Mononuclear cell (primary cell): Measurements from ENCODE around the gene TTC7B. TPM values are rescaled to one million over a fixed set of nuclear protein-coding genes. Genes with fewer than 3 reads are reported as not detected.

ENCODE experiments used
- H3K27me3 ChIP-seq: 2 replicates; pipeline ENCODE4 v1.6.0; 2011; ENCODE audit warnings: low read length, control low read depth; ENCODE audit not compliant: insufficient read depth
- H3K4me1 ChIP-seq: 2 replicates; pipeline ENCODE4 v1.5.1; 2011; ENCODE audit warnings: mild to moderate bottlenecking, low read length, control low read depth; ENCODE audit not compliant: insufficient read depth
- H3K4me3 ChIP-seq: 2 replicates; pipeline ENCODE4 v1.5.1; 2011; ENCODE audit warnings: mild to moderate bottlenecking, low read length, moderate library complexity
- H3K9me3 ChIP-seq: 2 replicates; pipeline ENCODE4 v1.5.1; 2011; ENCODE audit warnings: low read depth, mild to moderate bottlenecking, control low read depth, low read length
- total RNA-seq: library from RNA; depleted of rRNA; stranded (reverse); fragments of >200 nt; gene quantifications from one replicate; pipeline ENCODE4 v1.2.3, GENCODE V29; 2012

TTC7B gene
- total RNA-seq, 1 donor: 8.3 TPM

DNA sequence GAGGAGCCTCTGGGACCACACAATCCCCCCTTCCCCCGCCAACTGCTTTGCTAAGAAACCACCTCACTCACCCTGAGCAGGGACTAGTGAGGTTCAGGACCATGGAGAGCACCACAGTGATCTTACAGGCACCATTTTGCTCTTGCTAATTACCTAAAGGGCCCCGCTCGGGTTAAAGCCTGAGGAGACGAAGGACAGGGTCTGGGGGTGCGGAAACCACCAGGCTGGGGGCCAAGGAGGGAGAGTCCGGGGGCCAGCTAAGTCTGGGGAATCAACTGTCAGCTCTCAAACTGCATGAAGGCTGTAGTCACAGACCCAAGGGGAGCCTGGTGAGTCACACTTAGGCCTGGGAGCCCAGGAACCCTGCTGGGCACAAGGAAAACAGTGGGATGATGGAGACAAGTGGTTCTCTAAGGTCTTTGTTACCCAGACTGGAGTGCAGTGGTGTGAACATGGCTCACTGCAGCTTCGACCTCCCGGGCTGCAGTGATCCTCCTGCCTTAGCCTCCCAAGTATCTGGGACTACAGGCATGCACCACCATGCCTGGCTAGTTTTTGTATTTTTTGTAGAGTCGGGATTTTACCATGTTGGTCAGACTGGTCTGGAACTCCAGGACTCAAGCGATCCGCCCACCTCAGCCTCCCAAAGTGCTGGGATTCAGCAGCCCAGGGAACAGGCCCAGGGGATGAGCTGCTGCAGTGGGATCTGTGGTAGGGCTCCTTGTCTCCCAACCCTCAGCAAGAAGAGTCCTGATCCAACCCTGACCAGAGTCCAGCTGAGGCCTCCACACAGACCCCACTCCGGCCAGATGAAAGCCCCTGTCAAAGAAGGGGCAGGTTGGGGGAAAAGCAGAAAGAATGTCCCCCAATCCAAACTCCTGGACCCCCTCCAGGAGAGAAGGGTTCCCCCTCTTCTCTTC lies 320.6 kb downstream of the TTC7B start:
- no peaks in the 10 kb centered on the region for H3K27me3 ChIP-seq

DNA sequence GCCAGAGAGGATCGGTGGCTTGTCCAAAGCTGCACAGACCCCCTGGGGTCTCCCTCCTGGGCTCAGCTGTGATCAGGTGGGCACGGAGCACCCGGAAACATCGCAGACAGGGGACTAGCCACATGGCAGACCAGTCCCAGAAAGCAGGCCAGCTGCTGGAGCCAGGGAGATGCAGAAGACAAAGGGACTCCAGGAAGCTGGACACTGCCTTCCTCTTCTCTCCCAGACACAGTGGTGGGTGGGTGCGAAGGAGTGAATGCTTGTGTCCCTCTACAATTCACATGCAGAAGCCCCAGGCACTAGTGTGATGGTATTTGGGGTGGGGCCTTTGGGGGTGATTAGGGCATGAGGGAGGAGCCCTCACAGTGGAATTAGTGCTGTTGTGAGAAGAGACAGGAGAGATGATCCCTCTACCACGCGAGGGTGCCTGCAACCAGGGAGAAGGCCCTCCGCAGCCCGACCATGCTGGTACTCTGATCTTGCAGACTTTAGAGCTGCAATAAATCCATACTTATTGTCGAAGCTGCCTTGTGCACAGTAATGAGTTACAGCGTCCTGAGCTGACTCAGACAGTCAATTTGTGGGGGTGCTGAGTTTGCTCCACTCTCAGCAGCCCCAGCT lies 324.2 kb downstream of the TTC7B start:
- Histone ChIP-seq H3K4me3 (no peak overlapping the region), H3K27me3 (no peaks in the 10 kb centered on the region), H3K4me1 (no peaks in the 10 kb centered on the region), H3K9me3 (no peaks in the 10 kb centered on the region)

More for the DNA sequence above, 320.6 kb downstream of the TTC7B start:
- H3K9me3 ChIP-seq: no peaks in the 10 kb centered on the region
- peaks cover 2% of the 10 kb centered on the region for H3K4me1 ChIP-seq
- H3K4me3 ChIP-seq: no peak overlapping the region

DNA sequence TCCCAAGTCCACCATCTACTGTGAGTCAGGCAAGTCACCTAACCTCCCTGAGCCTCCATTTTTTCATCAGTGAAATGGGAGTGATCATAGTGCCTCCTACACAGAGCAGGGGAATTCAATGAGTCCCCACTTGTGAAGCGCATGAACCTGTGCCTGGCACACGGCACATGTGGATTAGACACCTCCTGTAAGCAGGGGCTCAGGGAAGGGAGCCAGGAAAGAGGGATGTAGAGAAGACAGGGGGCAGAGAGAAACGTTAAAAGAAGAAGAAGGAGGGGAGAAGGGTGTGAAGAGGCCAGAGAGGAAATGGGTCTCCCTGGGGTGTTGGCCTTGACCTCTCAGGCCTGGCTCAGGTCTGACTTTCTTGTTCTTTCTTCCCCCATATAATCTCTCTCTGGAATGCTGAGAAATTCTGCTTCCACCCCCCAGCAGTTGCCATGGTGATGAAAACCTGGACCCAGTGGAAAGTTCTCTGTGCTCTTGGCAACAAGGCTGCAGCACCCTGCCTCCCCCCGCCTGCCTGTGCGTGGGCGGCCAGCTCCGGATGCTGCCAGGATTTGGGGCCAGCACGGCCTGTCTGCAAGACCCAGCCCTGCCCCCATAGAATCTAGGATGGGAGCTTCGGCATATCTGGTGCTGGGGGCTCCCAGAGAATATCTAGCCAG lies 324.9 kb downstream of the TTC7B start:
- Histone ChIP-seq H3K9me3 (no peaks in the 10 kb centered on the region), H3K4me1 (no peaks in the 10 kb centered on the region), H3K27me3 (no peaks in the 10 kb centered on the region), H3K4me3 (no peak overlapping the region)

DNA sequence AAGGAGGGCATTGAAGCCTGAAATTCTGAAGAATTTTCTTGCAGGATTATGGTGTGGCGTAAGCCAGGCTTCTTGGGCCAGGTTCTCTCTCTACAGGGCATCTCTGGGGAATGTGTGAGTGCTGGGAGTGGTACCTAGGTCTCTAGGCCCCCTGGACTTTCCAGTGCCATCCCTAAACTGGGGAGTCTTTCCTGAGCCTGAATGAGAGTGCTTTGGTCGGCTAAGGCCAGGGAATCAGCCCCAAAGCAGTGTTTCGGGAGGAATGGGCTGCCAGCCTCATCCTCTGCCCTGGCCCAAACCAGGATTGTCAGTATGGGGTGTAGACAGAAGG lies 325.5 kb downstream of the TTC7B start:
- H3K27me3 ChIP-seq: no peaks in the 10 kb centered on the region
- H3K9me3 ChIP-seq: no peaks in the 10 kb centered on the region
- no peaks in the 10 kb centered on the region for H3K4me1 ChIP-seq
- no peak overlapping the region for H3K4me3 ChIP-seq

DNA sequence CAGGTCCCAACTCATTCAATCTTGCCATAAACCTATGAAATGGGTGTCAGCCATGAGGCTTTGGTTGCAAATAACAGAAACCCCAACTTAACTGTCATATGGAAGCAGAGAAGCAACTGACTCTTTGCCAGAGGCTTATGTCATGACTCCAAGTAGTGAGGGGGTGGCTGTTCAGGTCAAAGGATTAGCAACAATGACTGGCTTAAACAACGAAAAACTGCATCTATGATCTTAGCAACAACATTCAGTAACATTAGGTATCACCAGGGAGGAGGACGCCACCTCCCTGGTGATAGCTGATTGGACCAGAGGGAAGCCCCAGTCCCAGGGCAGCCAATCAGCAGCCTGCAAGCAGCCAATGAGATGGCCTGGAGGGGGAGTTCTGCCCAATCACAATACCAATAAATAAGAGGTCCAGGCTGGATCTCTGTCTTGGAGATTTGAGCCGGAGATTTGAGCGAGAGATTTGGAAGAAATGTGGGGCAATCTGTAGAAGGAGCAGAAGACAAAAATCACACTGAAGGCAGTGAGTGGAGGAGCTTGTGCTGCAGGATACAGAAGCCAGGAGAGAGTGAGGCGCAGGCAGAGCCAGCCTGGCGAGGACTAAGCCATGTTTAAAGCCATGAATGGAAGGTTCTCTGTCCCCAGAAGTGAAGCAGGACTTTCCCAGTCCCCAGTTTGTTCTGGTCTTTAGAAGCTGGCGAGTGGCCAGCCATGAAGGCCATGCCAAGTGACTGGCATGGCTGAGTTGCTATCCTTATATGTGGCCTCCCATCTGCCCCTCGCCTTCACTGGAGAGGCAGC lies 326.1 kb downstream of the TTC7B start:
- H3K4me1 ChIP-seq: no peaks in the 10 kb centered on the region
- H3K9me3 ChIP-seq: no peaks in the 10 kb centered on the region
- no peak overlapping the region for H3K4me3 ChIP-seq
- H3K27me3 ChIP-seq: no peaks in the 10 kb centered on the region

DNA sequence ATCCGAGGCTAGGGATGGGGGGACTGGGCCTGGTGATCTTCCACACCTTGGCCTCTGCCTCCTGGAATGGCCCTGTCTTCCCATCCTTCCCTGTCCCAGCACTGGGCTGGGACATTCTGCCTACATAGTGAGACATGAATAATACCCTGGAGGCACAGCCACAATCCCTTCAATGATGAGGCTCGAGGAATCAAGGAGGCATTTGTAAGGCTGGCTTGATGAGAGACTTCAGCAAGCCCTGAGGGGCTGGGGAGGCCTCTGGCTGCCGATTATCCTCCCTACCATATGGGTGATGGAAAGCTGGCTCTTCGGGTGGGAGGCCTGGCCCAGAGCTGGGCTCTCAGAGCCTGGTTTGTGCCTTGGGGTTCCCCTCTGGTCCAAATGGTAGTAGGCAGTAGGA lies 326.9 kb downstream of the TTC7B start:
- no peaks in the 10 kb centered on the region for H3K27me3 ChIP-seq
- no peak overlapping the region for H3K4me3 ChIP-seq
- H3K9me3 ChIP-seq: no peaks in the 10 kb centered on the region
- no peaks in the 10 kb centered on the region for H3K4me1 ChIP-seq

DNA sequence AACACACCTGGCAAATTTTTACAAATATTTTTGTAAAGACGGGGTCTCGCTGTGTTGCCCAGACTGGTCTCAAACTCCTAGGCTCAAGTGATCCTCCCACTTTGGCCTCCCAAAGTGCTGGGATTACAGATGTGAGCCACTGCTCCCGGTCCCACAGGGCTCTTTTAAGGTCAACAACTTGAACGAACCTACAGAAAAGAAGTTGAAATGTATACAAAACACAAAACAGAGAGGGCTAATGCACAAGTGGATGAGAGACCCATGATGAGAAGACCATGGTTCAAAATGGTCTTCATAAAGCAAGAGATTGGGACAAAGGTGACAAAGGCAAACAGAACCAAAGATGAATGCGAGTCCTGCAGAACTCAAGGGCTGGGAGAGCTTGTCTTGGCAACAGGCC lies 328.0 kb downstream of the TTC7B start:
- no peaks in the 10 kb centered on the region for H3K27me3 ChIP-seq
- H3K4me1 ChIP-seq: peaks cover 8% of the 10 kb centered on the region
- no peaks in the 10 kb centered on the region for H3K9me3 ChIP-seq
- H3K4me3 ChIP-seq: no peak overlapping the region

DNA sequence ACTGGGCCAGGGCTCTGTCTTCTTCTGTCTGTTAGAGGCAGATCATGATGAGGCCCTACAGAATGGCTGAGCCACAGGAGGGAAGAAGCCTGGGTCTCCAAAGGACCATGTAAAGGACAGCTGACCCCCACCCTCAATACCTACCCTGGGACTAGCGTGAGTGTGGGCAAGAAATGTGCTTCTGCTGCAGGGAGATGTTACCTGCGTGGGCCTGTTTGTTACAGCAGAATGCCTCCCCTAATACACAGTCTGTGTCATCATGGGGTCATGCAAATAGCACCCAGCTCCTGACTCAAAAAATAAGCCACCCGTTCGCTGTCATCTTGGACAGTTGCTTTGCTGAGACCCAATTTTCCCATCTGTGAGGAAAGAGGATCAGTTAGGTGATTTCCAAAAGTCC lies 328.8 kb downstream of the TTC7B start:
- H3K4me1 ChIP-seq: peaks cover 8% of the 10 kb centered on the region
- no peaks in the 10 kb centered on the region for H3K27me3 ChIP-seq
- no peaks in the 10 kb centered on the region for H3K9me3 ChIP-seq
- no peak overlapping the region for H3K4me3 ChIP-seq

DNA sequence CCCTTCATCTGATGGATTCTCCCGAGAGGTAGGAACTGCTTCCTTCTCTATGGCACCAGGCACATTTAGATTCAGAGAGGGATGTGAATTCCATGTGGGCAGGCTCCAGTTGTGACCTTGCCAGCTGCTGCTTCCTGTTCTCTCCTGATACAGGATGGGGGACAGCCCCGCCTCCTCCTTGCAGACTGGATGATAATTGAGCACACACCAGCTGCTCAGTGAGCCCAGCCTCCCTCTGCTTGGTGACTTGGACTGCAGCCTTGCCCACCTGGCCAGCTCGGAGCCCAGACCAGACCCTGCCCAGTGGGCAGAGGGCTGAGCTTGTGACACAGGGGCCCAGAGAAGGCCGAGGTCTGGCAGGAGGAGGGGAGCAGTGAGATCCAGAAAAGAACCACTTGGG lies 329.2 kb downstream of the TTC7B start:
- H3K9me3 ChIP-seq: no peaks in the 10 kb centered on the region

DNA sequence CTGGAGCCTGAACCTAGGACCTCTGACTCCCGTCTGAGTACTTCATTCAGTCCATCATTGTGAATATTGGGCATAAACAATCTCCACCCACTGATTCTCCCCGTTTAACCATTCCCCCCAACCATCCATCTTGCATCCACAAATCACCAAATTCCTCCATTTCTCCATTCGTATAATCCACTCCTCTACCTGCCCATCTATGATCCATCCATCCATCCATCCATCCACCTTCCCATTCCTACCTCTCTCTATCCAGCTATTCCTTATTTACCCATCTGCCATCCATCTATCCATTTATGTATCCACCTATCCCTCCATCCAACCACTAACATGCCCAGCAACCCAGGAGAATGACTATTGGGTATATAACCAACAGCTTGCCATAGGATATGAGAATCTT lies 331.9 kb downstream of the TTC7B start:
- Histone ChIP-seq H3K4me3 (no peak overlapping the region), H3K9me3 (no peaks in the 10 kb centered on the region), H3K27me3 (no peaks in the 10 kb centered on the region), H3K4me1 (peaks cover 8% of the 10 kb centered on the region)

More for the DNA sequence above, 329.2 kb downstream of the TTC7B start:
- Histone ChIP-seq H3K27me3 (no peaks in the 10 kb centered on the region), H3K4me1 (peaks cover 8% of the 10 kb centered on the region), H3K4me3 (no peak overlapping the region)

DNA sequence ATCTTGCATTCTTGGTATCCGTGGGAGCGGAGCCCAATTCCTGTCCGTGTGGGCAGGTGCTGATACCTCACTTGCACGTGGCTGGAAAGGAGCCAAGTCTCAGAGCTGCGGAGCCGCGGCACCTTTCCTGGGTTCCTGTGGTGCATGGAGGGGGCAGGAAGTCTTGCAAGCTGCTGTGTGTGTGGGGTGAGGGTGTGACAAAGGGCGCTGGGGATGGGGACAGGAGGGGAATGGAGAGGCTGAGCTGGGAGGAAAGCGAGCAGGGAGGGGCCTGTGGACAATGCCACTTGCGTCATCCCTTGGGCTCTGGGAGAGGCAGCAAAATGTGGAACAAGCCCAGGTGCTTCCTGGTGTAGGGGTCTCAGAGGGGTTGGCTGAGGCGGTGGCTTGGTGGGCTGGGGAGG lies 332.7 kb downstream of the TTC7B start:
- H3K27me3 ChIP-seq: no peaks in the 10 kb centered on the region
- no peaks in the 10 kb centered on the region for H3K9me3 ChIP-seq
- no peak overlapping the region for H3K4me3 ChIP-seq
- peaks cover 8% of the 10 kb centered on the region for H3K4me1 ChIP-seq

DNA sequence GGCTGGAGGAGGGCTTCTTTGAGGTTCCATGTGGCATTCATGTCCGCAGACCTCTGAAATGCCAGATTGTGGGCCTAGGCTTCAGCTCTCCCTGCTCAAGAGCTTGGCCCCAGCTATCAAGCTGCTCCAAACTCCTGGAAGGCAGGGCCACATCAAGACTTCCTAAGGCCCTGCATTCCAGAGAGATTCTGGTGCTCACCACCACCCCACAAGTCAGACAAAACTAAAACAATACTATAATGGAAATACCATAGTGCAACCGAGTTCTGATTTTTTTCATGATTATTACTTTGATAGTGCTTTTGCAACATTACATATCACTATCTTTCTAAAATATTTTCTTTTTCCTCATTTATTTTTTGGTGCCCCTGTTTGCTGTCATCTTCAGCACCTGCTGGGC lies 333.1 kb downstream of the TTC7B start:
- no peaks in the 10 kb centered on the region for H3K9me3 ChIP-seq
- H3K4me1 ChIP-seq: peaks cover 8% of the 10 kb centered on the region

DNA sequence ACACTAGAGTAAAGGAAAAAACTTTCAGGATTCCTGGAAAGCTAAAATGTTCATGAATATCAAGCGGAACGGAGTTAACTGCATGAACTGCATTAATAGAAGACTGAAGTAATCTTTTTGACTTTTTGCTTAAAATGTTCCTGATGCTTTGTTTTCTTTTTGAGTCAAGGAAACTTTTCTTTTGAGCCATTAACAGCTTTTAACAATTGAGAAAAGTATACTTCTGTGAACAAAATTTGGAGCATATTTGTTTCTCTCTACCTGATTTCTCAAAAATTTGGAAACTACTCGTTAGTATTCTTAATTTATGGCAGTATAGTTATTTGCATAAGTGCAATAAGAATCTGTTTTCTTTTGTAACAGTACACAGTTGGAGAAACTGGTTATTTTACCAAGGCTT lies 340.9 kb downstream of the TTC7B start:
- Histone ChIP-seq H3K27me3 (no peaks in the 10 kb centered on the region), H3K4me1 (no peaks in the 10 kb centered on the region), H3K9me3 (peaks cover 16% of the 10 kb centered on the region), H3K4me3 (no peak overlapping the region)

More for the DNA sequence above, 333.1 kb downstream of the TTC7B start:
- Histone ChIP-seq H3K4me3 (no peak overlapping the region), H3K27me3 (no peaks in the 10 kb centered on the region)
